ENCODE results near the gene VWC2L. TPM values are rescaled to one million over a fixed set of nuclear protein-coding genes. Genes with fewer than 3 reads are reported as not detected.

The VWC2L gene
- total RNA-seq, 1 experiment from 2014 or later, result not detected

DNA sequence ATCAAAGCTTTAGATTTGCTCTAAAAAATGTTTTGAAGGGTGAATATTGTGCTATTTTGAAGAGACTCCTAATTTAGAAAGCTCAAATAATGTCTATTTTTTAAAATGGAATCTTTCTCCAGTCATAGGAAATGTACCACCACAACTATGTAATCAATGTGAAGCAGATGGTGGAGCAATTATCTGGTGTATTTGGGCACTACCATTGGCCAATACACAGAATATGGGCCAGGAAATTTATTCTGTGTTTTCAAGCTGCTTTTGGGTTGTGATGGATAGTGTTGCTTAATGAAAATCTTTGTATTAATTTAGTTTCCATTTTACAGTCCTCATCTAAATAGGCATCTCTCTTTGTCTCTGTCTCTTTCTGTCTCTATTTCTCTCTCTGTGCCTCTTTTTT is 17.1 kb upstream of the VWC2L start:
- H3K4me3 ChIP-seq, result no peak overlapping the region
- intact Hi-C loops (cut with micrococcal nuclease; ENCODE audit: unreplicated experiment), result no loop called here
- POLR2A ChIA-PET (ENCODE audit: unreplicated experiment), result interaction anchor here (0.6 kb wide), 1 partner anchor 675 kb away, joined by 3 read pairs; no protein-coding TSS in a partner anchor

DNA sequence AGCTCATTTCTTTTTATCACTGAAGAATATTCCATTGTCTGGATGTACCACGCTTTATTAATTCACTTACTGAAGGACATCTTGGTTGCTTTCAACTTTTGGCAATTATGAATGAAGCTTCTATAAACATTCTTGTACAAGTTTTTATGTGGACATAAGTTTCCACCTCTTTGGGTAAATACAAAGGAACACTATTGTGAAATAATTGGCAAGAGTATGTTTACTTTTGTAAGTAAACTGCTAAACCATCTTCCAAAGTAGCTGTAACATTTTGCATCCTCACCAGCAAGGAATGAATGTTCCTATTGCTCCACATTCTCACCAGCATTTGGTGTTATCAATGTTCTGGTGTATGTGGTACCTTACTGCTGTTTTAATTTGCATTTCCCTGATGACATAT is 15.8 kb upstream of the VWC2L start:
- no peaks in the 10 kb centered on the region for H3K9me3 ChIP-seq (ENCODE audit: insufficient read depth, low read depth)
- no peaks in the 10 kb centered on the region for H3K36me3 ChIP-seq (ENCODE audit: low read depth)
- no peaks in the 10 kb centered on the region for H3K79me2 ChIP-seq (ENCODE audit: low read depth)
- DNase-seq, result peak in 1 of 2 experiments; percentile 40
- no peaks in the 10 kb centered on the region for H3K4me1 ChIP-seq (replicated peaks; ENCODE audit: insufficient read depth)
- H3K9me2 ChIP-seq (ENCODE audit: insufficient read depth), result no peaks in the 10 kb centered on the region
- no peak overlapping the region for H3K4me2 ChIP-seq
- no peak overlapping the region for H2AFZ ChIP-seq
- ChIA-PET POLR2A (ENCODE audit: unreplicated experiment) (no interaction called here), CTCF (no interaction called here)
- intact Hi-C loops (cut with micrococcal nuclease; ENCODE audit: unreplicated experiment), result no loop called here
- TF ChIP-seq, protein P1, sequence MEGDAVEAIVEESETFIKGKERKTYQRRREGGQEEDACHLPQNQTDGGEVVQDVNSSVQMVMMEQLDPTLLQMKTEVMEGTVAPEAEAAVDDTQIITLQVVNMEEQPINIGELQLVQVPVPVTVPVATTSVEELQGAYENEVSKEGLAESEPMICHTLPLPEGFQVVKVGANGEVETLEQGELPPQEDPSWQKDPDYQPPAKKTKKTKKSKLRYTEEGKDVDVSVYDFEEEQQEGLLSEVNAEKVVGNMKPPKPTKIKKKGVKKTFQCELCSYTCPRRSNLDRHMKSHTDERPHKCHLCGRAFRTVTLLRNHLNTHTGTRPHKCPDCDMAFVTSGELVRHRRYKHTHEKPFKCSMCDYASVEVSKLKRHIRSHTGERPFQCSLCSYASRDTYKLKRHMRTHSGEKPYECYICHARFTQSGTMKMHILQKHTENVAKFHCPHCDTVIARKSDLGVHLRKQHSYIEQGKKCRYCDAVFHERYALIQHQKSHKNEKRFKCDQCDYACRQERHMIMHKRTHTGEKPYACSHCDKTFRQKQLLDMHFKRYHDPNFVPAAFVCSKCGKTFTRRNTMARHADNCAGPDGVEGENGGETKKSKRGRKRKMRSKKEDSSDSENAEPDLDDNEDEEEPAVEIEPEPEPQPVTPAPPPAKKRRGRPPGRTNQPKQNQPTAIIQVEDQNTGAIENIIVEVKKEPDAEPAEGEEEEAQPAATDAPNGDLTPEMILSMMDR (conservative IDR thresholded peaks at IDR 0.05), result no peak
- TF ChIP-seq EZH2 (IDR thresholded peaks at IDR 0.05; ENCODE audit: low read depth), result no peak
- no peaks in the 10 kb centered on the region for H3K27me3 ChIP-seq (ENCODE audit: insufficient read depth, low read depth)
- no TSS peak for BruUV-seq (replicated peaks)
- no peaks in the 10 kb centered on the region for H3F3A ChIP-seq (ENCODE audit: insufficient read depth, low read depth)
- H4K20me1 ChIP-seq (ENCODE audit: insufficient read depth), result no peaks in the 10 kb centered on the region
- H3K27ac ChIP-seq, result no peak overlapping the region
- H3K4me3 ChIP-seq, result no peak overlapping the region

More for the DNA sequence above, 17.1 kb upstream of the VWC2L start:
- Histone ChIP-seq H3K9me2 (ENCODE audit: insufficient read depth) (no peaks in the 10 kb centered on the region), H3K79me2 (ENCODE audit: low read depth) (no peaks in the 10 kb centered on the region), H3F3A (ENCODE audit: insufficient read depth, low read depth) (no peaks in the 10 kb centered on the region), H3K27ac (no peak overlapping the region), H3K4me1 (replicated peaks; ENCODE audit: insufficient read depth) (no peaks in the 10 kb centered on the region), H2AFZ (no peak overlapping the region), H3K9me3 (ENCODE audit: insufficient read depth, low read depth) (no peaks in the 10 kb centered on the region), H4K20me1 (ENCODE audit: insufficient read depth) (no peaks in the 10 kb centered on the region), H3K4me2 (no peak overlapping the region), H3K27me3 (ENCODE audit: insufficient read depth, low read depth) (no peaks in the 10 kb centered on the region), H3K36me3 (ENCODE audit: low read depth) (no peaks in the 10 kb centered on the region)
- CTCF ChIA-PET, result interaction anchor here (0.6 kb wide), 1 partner anchor 61 kb away, joined by 6 read pairs; no protein-coding TSS in a partner anchor
- no peak for DNase-seq
- no TSS peak for BruUV-seq (replicated peaks)
- TF ChIP-seq, protein P1 (conservative IDR thresholded peaks at IDR 0.05), result no peak
- TF ChIP-seq EZH2 (IDR thresholded peaks at IDR 0.05; ENCODE audit: low read depth), result no peak

DNA sequence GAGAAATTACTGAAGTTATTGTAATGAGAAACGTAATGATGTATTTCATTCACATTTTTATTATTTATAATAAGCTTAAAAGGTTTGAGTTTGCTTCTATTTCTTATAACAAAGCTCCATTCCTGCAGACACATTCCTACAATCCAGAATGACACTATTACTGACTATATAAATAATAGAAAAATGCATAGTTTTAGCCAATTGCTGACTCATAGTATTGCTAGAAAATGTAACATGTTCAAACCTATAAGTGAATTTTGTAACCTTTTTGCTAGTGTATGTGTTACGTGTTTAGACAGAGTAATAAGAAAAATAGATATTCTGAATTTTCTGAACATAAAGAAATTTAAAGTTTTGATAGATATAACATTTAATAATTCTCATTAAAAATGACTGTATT is 9.3 kb upstream of the VWC2L start:
- ChIA-PET POLR2A (ENCODE audit: unreplicated experiment) (interaction anchor here (0.6 kb wide), 1 partner anchor 642 kb away, joined by 5 read pairs; no protein-coding TSS in a partner anchor), CTCF (no interaction called here)
- no peaks in the 10 kb centered on the region for H4K20me1 ChIP-seq (ENCODE audit: insufficient read depth)
- H3K4me3 ChIP-seq, result no peak overlapping the region
- BruUV-seq (replicated peaks), result no TSS peak
- no peaks in the 10 kb centered on the region for H3K27me3 ChIP-seq (ENCODE audit: insufficient read depth, low read depth)
- DNase-seq, result no peak
- TF ChIP-seq, protein P1 (conservative IDR thresholded peaks at IDR 0.05), result no peak
- TF ChIP-seq EZH2 (IDR thresholded peaks at IDR 0.05; ENCODE audit: low read depth), result no peak
- no peak overlapping the region for H3K4me2 ChIP-seq
- H3K9me2 ChIP-seq (ENCODE audit: insufficient read depth), result no peaks in the 10 kb centered on the region
- H3K9me3 ChIP-seq (ENCODE audit: insufficient read depth, low read depth), result no peaks in the 10 kb centered on the region
- H3K79me2 ChIP-seq (ENCODE audit: low read depth), result no peaks in the 10 kb centered on the region
- no peaks in the 10 kb centered on the region for H3K36me3 ChIP-seq (ENCODE audit: low read depth)
- H3F3A ChIP-seq (ENCODE audit: insufficient read depth, low read depth), result no peaks in the 10 kb centered on the region
- no peaks in the 10 kb centered on the region for H3K4me1 ChIP-seq (replicated peaks; ENCODE audit: insufficient read depth)
- H2AFZ ChIP-seq, result no peak overlapping the region
- H3K27ac ChIP-seq, result no peak overlapping the region
- intact Hi-C loops (cut with micrococcal nuclease; ENCODE audit: unreplicated experiment), result no loop called here
